ENCODE measurements around the gene RNFT1.
"Not testable (repeated sequence)": the region's sequence is repeated elsewhere in the genome, so short reads cannot be mapped to it uniquely, and the experiment has no call there.

RNFT1 gene

GRCh38 chr17:59964482-59965328 is at the start of gene RNFT1:
RNFT1 (minus strand) TSS chr17:59964740; CDS start chr17:59964663, 77 bp downstream.
- DNase-seq (ENCODE audit: low spot score), result peak; percentile 77

GRCh38 chr17:60009326-60009725 is 44.8 kb upstream of the RNFT1 start:
- DNase-seq (ENCODE audit: low spot score), result not testable (repeated sequence)

- DNase-seq (ENCODE audit: low spot score), result not testable (repeated sequence)
Measured at GRCh38 chr17:60008377-60008776, 43.8 kb upstream of the RNFT1 start.

GRCh38 chr17:60006160-60006559 is 41.6 kb upstream of the RNFT1 start:
- DNase-seq (ENCODE audit: low spot score), result no peak

GRCh38 chr17:60004561-60004960 is 40.0 kb upstream of the RNFT1 start:
- not testable (repeated sequence) for DNase-seq (ENCODE audit: low spot score)

GRCh38 chr17:60002405-60002804 is 37.9 kb upstream of the RNFT1 start:
- not testable (repeated sequence) for DNase-seq (ENCODE audit: low spot score)

- DNase-seq (ENCODE audit: low spot score), result not testable (repeated sequence)
Measured at GRCh38 chr17:59996608-59997007, 32.1 kb upstream of the RNFT1 start.

GRCh38 chr17:59975166-59975565 is 10.6 kb upstream of the RNFT1 start:
- not testable (repeated sequence) for DNase-seq (ENCODE audit: low spot score)

- DNase-seq (ENCODE audit: low spot score), result not testable (repeated sequence)
Measured at GRCh38 chr17:59973483-59973882, 8.9 kb upstream of the RNFT1 start.

GRCh38 chr17:59972778-59973177 is 8.2 kb upstream of the RNFT1 start:
- DNase-seq (ENCODE audit: low spot score), result no peak

GRCh38 chr17:59971771-59972170 is 7.2 kb upstream of the RNFT1 start:
- not testable (repeated sequence) for DNase-seq (ENCODE audit: low spot score)

GRCh38 chr17:59963738-59964481 is 630 bp downstream of the RNFT1 start:
- DNase-seq (ENCODE audit: low spot score), result peak; percentile 40

GRCh38 chr17:59962739-59963318 is 1.7 kb downstream of the RNFT1 start:
- DNase-seq (ENCODE audit: low spot score), result no peak

GRCh38 chr17:59959574-59959973 is 5.0 kb downstream of the RNFT1 start:
- DNase-seq (ENCODE audit: low spot score), result not testable (repeated sequence)

GRCh38 chr17:59954856-59955255 is 9.7 kb downstream of the RNFT1 start:
- DNase-seq (ENCODE audit: low spot score), result no peak

- no peak for DNase-seq (ENCODE audit: low spot score)
Measured at GRCh38 chr17:59950049-59950448, 14.5 kb downstream of the RNFT1 start.

GRCh38 chr17:59947310-59947709 is 17.2 kb downstream of the RNFT1 start:
- DNase-seq (ENCODE audit: low spot score), result not testable (repeated sequence)

GRCh38 chr17:59946433-59946832 is 18.1 kb downstream of the RNFT1 start:
- not testable (repeated sequence) for DNase-seq (ENCODE audit: low spot score)

- DNase-seq (ENCODE audit: low spot score), result no peak
Measured at GRCh38 chr17:59941131-59941530, 23.4 kb downstream of the RNFT1 start.

- not testable (repeated sequence) for DNase-seq (ENCODE audit: low spot score)
Measured at GRCh38 chr17:59940697-59941096, 23.8 kb downstream of the RNFT1 start.

GRCh38 chr17:59933317-59933716 is 31.2 kb downstream of the RNFT1 start:
- not testable (repeated sequence) for DNase-seq (ENCODE audit: low spot score)

GRCh38 chr17:59930768-59931167 is 33.8 kb downstream of the RNFT1 start:
- not testable (repeated sequence) for DNase-seq (ENCODE audit: low spot score)

GRCh38 chr17:59930121-59930520 is 34.4 kb downstream of the RNFT1 start:
- not testable (repeated sequence) for DNase-seq (ENCODE audit: low spot score)

Measured in kidney capillary endothelial cell (primary cell).